Vagina (tissue), 2 donors: Measurements from ENCODE around the gene UQCRHL. TPM values are rescaled to one million over a fixed set of nuclear protein-coding genes. Genes with fewer than 3 reads are reported as not detected.

ENCODE experiments used
- DNase-seq, 2 donors: peaks; one replicate each; pipeline ENCODE4 v3.0.0-alpha.2; 2017; ENCODE audit errors: extremely low spot score in 2 of 2
- H3K27ac ChIP-seq: fragments of 200-600 bp; sonication (generic); one replicate; pipeline ENCODE4 v1.5.1; 2019
- H3K27me3 ChIP-seq: fragments of 200-600 bp; sonication (generic); one replicate; pipeline ENCODE4 v1.5.1; 2019
- H3K36me3 ChIP-seq, 2 donors: fragments of 200-600 bp; sonication (generic); one replicate each; pipeline ENCODE4 v1.5.1; 2017 to 2019
- H3K4me1 ChIP-seq: fragments of 200-600 bp; sonication (generic); one replicate; pipeline ENCODE4 v1.5.1; 2019
- H3K4me3 ChIP-seq, 2 donors: fragments of 200-600 bp; sonication (generic); 1 replicate in 1 of 2; 2 replicates in 1 of 2; pipeline ENCODE4 v1.5.1; 2016 to 2019
- H3K9me3 ChIP-seq: fragments of 200-600 bp; sonication (generic); one replicate; pipeline ENCODE4 v1.5.1; 2019
- POLR2A ChIP-seq, 2 donors: fragments of 450-650 bp; IDR thresholded peaks; one replicate each; pipeline ENCODE4 v1.6.1; 2017; ENCODE audit warnings: antibody characterized with exemption in 2 of 2, mild to moderate bottlenecking in 2 of 2, moderate library complexity in 2 of 2
- POLR2AphosphoS5 ChIP-seq, 2 donors: sonication (generic); formaldehyde crosslinking; IDR thresholded peaks; one replicate each; pipeline ENCODE4 v1.9.0; 2017; ENCODE audit warnings: antibody characterized with exemption in 2 of 2, mild to moderate bottlenecking in 2 of 2, low read depth in 1 of 2; ENCODE audit not compliant: insufficient read depth in 1 of 2
- intact Hi-C: fragments of 100-400 bp; cut with DNase I; formaldehyde crosslinking; loops from one replicate; pipeline ENCODE4 v1.15.1; 2023
- total RNA-seq: library from RNA; depleted of rRNA; stranded (reverse); fragments of >200 nt; gene quantifications from one replicate; pipeline ENCODE4 v1.2.3, GENCODE V29; 2016
- TF ChIP-seq, protein P1 (sequence below), 3 experiments: fragments of 450-650 bp in 2 of 3; fragments of 200-600 bp in 1 of 3; sonication (generic) in 1 of 3; IDR thresholded peaks; one replicate each; pipeline ENCODE4 v1.5.1; 2017 to 2019; ENCODE audit warnings: antibody characterized with exemption in 3 of 3, mild to moderate bottlenecking in 2 of 3, moderate library complexity in 2 of 3

The UQCRHL gene
- total RNA-seq, 1 donor from 2014 or later = 1.5 TPM

DNA sequence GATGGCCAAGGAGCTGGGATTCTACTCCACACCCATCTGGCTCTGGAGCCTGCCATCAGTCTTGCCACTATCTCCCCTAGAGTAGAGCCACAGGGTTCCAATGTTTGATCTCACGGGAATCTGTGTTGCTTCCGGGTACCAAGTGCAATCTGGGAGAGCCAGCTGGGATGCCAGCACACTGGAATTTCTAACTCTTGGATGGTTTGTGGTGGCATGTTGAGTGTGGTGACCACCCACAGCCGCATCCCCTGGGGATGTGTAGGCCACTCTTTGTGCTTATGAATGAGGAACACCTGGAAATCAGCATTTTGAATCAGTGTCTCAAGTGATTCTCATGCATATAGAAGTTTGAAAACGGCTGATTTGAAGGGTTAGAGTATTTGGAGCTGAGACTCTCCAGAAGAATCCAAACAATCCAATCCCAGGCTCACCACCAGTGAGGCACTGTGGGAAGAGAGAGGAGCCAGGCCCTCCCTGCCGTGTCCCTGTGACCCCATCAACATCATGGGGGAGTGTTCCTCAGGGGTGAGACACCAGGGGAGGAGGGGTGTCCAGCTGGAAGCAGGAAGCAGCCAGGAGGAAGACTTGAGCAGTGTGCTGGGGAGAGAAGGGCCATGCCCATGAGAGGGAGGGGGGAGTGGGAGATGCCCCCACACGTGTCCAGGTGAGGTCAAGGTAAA lies 35.5 kb downstream of the UQCRHL start:
- H3K36me3 ChIP-seq = peaks cover 0 to 48% of the 10 kb centered on the region in 2 donors
- H3K4me3 ChIP-seq = no peak overlapping the region
- intact Hi-C loops = no loop called here
- DNase-seq = no peak
- no peaks in the 10 kb centered on the region for H3K9me3 ChIP-seq
- H3K27ac ChIP-seq = no peak overlapping the region
- no peak for TF ChIP-seq POLR2A (IDR thresholded peaks at IDR 0.05)
- no peak for TF ChIP-seq POLR2AphosphoS5 (IDR thresholded peaks at IDR 0.05; ENCODE audit: insufficient read depth in 1 of 2, low read depth in 1 of 2)
- TF ChIP-seq, protein P1, sequence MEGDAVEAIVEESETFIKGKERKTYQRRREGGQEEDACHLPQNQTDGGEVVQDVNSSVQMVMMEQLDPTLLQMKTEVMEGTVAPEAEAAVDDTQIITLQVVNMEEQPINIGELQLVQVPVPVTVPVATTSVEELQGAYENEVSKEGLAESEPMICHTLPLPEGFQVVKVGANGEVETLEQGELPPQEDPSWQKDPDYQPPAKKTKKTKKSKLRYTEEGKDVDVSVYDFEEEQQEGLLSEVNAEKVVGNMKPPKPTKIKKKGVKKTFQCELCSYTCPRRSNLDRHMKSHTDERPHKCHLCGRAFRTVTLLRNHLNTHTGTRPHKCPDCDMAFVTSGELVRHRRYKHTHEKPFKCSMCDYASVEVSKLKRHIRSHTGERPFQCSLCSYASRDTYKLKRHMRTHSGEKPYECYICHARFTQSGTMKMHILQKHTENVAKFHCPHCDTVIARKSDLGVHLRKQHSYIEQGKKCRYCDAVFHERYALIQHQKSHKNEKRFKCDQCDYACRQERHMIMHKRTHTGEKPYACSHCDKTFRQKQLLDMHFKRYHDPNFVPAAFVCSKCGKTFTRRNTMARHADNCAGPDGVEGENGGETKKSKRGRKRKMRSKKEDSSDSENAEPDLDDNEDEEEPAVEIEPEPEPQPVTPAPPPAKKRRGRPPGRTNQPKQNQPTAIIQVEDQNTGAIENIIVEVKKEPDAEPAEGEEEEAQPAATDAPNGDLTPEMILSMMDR (IDR thresholded peaks at IDR 0.05) = no peak
- no peaks in the 10 kb centered on the region for H3K27me3 ChIP-seq
- H3K4me1 ChIP-seq = no peaks in the 10 kb centered on the region

DNA sequence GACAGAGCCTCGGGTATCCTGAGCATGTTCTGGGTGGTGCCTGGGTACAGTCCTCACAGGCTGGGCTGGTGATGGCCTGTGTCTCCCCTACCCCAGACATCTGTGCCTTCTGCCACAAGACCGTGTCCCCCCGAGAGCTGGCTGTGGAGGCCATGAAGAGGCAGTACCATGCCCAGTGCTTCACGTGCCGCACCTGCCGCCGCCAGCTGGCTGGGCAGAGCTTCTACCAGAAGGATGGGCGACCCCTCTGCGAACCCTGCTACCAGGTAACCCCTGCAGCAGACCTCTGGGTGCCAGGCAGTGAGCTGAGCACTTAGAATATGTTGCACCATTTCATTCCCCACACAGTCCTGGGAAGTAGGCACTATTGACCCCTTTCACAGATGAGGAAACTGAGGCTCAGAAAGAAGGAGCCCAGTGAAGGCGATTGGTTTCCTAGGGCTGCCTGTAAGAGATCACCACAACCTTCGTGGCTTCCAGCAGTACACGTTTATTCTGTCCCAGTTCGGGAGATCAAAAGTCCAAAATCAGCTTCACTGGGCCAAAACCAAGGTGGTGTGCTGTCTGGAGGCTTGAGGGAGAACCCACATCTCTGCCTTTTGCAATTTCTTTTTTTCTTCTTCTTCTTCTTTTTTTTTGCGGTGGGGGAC lies 37.0 kb downstream of the UQCRHL start:
- peaks cover 8% of the 10 kb centered on the region for H3K4me1 ChIP-seq
- no peak overlapping the region for H3K27ac ChIP-seq
- no peak overlapping the region for H3K4me3 ChIP-seq
- no peak for DNase-seq
- no peaks in the 10 kb centered on the region for H3K9me3 ChIP-seq
- H3K27me3 ChIP-seq = no peaks in the 10 kb centered on the region
- intact Hi-C loops = no loop called here
- H3K36me3 ChIP-seq = peaks cover 0 to 43% of the 10 kb centered on the region in 2 donors
- TF ChIP-seq POLR2A (IDR thresholded peaks at IDR 0.05) = no peak
- no peak for TF ChIP-seq POLR2AphosphoS5 (IDR thresholded peaks at IDR 0.05; ENCODE audit: insufficient read depth in 1 of 2, low read depth in 1 of 2)
- TF ChIP-seq, protein P1 (IDR thresholded peaks at IDR 0.05) = no peak

DNA sequence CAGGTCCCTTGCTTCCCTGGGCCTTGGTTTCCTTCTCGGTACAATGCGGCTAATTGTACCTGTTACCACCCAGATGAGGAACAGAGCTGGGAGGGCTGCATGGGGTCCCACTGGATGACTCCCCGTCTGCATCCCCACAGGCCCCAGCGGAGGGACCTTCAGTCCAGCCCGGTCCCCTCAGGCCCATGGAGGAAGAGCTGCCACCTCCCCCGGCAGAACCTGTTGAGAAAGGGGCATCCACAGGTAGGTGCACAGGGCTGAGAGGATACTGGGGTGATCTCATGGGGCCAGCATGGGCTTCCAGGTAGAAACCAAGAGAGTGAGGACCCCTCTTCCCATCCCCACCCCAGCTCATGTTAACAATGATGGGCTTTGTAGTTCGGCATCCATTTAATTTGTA lies 39.1 kb downstream of the UQCRHL start:
- Histone ChIP-seq H3K36me3 (peaks cover 0 to 31% of the 10 kb centered on the region in 2 donors), H3K27ac (no peak overlapping the region)
- TF ChIP-seq POLR2AphosphoS5 (IDR thresholded peaks at IDR 0.05; ENCODE audit: insufficient read depth in 1 of 2, low read depth in 1 of 2) (no peak), POLR2A (IDR thresholded peaks at IDR 0.05) (no peak)
- TF ChIP-seq, protein P1 (IDR thresholded peaks at IDR 0.05) = no peak

DNA sequence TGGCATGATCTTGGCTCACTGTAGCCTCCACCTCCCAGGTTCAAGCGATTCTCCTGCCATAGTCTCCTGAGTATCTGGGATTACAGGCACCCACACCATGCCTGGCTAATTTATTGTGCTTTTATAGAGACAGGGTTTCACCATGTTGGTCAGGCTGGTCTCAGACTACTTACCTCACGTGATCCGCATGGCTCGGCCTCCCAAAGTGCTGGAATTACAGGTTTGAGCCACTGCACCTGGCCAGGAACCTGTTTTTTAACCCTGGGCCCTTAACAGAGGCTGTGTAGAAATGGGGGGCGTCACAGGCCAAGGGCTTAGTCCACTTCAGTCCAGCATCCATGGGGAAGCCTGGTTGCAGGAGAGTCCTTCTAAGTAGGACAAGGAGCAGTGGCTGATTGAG lies 39.5 kb downstream of the UQCRHL start:
- Histone ChIP-seq H3K4me3 (no peak overlapping the region), H3K4me1 (peaks cover 28% of the 10 kb centered on the region), H3K27ac (no peak overlapping the region), H3K9me3 (no peaks in the 10 kb centered on the region), H3K36me3 (peaks cover 0 to 29% of the 10 kb centered on the region in 2 donors), H3K27me3 (no peaks in the 10 kb centered on the region)
- intact Hi-C loops = no loop called here
- TF ChIP-seq, protein P1 (IDR thresholded peaks at IDR 0.05) = no peak
- no peak for TF ChIP-seq POLR2AphosphoS5 (IDR thresholded peaks at IDR 0.05; ENCODE audit: insufficient read depth in 1 of 2, low read depth in 1 of 2)
- no peak for DNase-seq

More for the DNA sequence above, 39.1 kb downstream of the UQCRHL start:
- DNase-seq = no peak
- no peaks in the 10 kb centered on the region for H3K9me3 ChIP-seq
- H3K4me3 ChIP-seq = no peak overlapping the region
- no peaks in the 10 kb centered on the region for H3K27me3 ChIP-seq
- intact Hi-C loops = no loop called here
- H3K4me1 ChIP-seq = peaks cover 28% of the 10 kb centered on the region
